Glomerular visceral epithelial cell (primary cell): ENCODE data around the gene TRAF3IP3.
"Not testable (repeated sequence)": the region's sequence is repeated elsewhere in the genome, so short reads cannot be mapped to it uniquely, and the experiment has no call there.

Source experiments
- DNase-seq: peaks from one replicate; pipeline ENCODE4 v3.0.0-alpha.2; 2016; ENCODE audit errors: extremely low spot score

Gene TRAF3IP3

DNA sequence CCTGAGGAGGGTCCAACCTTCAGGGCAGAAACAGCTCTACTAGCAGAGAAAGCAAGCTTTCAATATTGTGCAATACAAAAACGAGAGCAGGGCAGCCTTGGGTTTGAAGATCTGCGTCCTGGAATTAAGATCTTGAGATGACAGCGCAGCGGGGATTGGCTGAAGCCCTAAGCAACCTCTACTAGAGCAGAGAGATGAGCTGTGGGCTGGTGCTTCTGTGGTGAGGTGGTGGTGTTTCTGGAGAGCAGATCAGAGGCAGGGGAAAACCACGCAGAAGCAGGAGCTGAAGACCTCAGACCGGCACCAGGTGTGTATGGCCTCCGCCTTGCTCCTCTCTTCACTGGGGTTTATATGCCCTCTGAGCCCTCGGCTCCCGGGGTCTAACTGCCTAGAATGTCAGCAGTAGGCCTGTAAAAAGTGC, 12.5 kb downstream of the TRAF3IP3 start:
- DNase-seq, result no peak

DNA sequence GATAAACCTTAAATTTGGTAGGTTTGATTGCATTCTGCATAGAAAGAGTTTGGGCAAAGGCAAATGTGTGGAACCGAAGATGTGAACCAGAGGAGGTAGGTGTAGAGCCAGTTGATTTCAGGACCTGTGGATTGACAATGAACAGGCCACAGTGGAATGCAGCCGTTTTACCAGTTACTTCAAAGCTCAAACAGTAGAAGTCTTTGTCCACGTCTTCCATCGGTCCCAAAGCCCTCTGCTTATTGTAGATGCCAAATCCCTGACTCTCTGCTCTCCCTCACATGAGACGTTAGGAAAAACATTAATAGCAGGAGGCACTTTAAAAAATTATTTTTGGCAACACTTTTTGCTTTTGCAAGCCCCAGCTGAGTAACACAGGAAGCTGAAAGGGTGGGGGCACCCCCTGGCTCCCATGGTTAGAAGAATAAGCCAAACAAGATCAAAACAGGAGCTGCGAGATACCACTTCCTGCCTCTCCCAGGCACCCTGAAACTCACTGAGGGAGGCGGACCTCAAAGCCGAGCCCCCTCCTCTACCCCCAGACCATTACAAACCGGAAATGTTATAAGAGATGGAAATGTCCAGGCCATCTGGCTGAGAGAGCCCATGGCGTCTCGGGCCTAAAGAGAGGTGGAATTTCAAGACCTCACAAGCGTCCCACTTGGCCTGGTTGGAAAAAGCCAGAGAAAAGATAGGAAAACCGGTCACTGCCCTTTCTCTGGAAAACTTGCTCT, 13.5 kb downstream of the TRAF3IP3 start:
- DNase-seq, result peak; percentile 51

- no peak for DNase-seq
Observed at GRCh38 chr1:209769971-209770370, 14.1 kb downstream of the TRAF3IP3 start.

DNA sequence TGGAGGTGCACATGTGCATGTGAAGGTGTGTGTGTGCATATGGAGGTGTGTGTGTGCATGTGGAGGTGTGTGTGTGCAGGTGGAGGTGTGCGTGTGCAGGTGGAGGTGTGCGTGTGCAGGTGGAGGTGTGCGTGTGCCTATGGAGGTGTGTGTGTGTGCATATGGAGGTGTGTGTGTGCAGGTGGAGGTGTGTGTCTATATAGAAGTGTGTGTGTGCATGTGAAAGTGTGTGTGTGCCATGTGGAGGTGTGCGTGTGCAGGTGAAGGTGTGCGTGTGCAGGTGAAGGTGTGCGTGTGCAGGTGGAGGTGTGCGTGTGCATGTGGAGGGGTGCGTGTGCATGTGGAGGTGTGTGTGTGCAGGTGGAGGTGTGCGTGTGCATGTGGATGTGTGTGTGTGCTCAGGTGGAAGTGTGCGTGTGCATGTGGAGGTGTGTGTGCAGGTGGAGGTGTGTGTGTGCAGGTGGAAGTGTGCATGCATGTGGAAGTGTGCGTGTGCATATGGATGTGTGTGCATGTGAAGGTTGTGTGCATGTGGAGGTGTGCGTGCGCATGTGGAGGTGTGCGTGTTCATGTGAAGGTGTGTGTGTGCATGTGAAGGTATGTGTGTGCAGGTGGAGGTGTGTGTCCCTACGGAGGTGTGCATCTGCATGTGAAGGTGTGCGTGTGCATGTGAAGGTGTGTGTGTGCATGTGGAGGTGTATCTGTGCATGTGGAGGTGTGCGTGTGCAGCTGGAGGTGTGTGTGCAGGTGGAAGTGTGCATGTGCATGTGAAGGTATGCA, 15.0 kb downstream of the TRAF3IP3 start:
- no peak for DNase-seq

GRCh38 chr1:209772126-209772525, 16.3 kb downstream of the TRAF3IP3 start:
- DNase-seq, result no peak

DNA sequence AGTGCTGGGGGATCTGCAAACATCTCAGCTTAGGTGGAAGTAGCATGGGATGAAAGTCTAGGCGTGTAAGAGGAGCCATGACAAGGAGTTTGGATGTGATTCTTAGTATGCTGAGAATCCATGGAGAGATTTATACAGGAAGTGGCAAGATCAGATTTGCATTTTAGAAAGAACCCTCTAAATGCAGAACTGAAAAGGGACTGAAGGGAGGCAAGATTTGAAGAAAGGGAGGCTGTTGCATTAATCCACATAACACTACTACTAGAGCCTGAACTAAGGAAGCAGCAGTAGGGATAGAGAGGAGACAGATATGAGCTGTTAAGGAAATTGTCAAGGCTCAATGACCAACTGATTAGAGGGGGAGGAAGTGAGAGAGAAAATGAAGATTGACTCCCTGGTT, 18.7 kb downstream of the TRAF3IP3 start:
- no peak for DNase-seq

DNA sequence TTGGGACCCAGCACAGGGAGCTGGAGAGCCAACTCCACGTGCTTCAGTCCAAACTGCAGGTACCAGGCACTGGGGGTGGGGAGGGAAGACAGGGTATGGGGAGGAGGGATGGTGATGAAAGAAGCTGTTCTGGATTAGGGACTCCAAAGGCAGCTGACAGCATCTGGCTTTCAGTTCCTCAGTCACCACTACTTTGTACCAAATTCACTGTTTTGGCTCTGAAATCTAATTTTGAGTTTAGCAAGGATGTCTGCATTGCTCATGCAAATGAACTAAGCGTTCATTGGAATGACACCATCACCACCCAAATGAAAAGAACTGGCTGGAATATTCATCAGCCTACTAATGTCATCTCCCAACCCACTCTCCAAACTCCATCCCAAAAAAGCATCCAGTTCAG, 19.8 kb downstream of the TRAF3IP3 start:
- DNase-seq, result no peak

DNA sequence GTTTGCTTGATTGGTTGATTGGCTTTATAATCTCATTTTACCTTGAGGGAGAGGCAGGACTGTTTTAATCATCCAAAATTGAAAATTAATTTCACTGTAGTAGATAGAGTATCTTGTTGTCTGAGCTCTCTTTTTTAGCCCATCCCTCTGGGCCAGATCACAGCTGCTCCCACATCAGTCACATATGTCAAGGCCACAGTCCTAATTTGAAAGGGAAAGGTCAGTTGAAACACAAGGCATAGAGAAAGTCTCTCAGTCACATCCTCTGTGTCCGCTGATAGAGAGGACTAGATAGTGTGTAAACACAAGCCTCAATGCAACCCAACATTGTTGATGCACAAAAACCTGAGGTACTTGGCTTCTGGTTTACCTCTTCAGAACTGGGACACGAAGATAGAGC, 21.7 kb downstream of the TRAF3IP3 start:
- no peak for DNase-seq

DNA sequence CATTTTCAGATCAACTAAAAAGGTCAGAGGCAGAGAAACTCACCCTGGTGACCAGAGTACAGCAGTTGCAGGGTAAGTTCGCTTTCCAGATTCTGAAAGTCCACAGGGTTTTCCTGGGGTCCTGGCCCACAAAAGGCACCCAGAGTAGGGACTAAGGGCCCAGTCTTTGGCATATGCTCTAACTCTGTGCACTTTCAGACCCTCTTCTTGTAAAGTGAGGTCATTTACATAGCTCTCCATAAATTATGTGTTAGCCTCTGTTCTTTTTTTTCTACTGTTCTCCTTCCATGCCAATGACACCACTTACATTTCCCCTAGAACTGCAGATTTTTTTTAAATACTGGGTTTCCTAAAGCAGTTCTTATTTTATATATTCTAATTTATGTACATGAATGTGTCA, 22.2 kb downstream of the TRAF3IP3 start:
- no peak for DNase-seq

- DNase-seq, result no peak
Observed at GRCh38 chr1:209780268-209780667, 24.4 kb downstream of the TRAF3IP3 start.

GRCh38 chr1:209783386-209783785, 27.5 kb downstream of the TRAF3IP3 start:
- no peak for DNase-seq

GRCh38 chr1:209784265-209785169, 28.7 kb downstream of the TRAF3IP3 start, which contains the start of gene C1orf74:
C1orf74 (minus strand) TSS chr1:209784559; CDS start chr1:209783634, 925 bp downstream.
- DNase-seq, result peak; percentile 99

DNA sequence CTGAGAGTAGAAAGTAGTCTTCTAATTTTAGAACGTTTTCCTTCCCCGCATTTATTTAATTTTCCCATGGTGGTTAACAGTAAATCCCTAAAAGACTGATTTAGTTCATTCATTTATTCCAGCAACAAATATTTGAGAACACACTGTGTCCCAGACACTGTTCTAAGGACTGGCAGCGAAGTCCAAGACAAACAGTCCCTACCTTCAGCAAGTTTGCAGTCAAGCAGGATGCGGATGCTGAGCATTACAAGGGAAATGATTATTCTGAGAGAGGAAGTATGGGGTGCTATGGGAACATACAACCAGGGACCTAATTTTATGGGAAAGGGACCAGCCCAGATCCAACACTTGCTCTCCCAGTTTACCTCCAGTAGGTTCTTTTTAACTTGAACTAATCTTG, 29.7 kb downstream of the TRAF3IP3 start:
- DNase-seq, result no peak

GRCh38 chr1:209786146-209786545, 30.3 kb downstream of the TRAF3IP3 start:
- DNase-seq, result no peak

DNA sequence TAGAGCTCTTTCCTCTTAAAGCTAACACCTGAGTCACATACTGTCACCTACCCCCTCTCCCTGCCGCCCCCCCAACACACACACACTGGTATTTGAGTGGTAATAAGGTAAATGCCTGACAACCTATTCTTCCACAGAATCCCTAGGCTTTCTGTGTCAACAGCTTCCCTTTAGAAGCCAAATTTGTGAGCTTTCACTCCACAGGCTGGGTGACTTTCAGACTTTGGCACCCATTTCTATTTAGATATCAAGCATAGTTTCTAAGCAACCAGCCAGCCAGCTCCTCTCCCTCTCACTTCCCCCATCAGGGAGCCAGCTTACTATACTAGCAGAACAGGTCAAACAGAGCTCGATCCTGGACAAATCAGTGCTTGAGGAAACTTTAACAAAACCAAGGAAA, 31.7 kb downstream of the TRAF3IP3 start:
- DNase-seq, result no peak

- no peak for DNase-seq
Observed at GRCh38 chr1:209789245-209789644, 33.4 kb downstream of the TRAF3IP3 start.

GRCh38 chr1:209790286-209791193, 34.7 kb downstream of the TRAF3IP3 start:
- DNase-seq, result no peak

DNA sequence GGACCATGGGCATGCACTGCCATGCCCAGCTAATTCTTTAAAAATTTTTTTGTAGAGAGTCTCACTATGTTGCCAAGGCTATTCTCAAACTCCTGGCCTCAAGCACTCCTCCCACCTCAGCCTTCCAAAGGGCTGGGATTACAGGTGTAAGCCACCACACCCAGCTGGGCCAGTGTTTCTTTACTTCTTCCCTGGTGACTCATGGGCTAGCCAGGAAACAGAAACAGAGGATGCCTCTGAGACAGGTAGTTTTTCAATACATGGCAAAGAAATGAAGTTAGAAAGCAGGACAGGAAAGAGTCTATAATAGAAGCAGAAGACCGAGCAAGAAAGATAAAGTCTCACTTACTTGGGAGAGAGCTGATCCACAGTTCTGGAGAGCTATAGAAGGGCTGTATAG, 36.1 kb downstream of the TRAF3IP3 start:
- DNase-seq, result no peak

DNA sequence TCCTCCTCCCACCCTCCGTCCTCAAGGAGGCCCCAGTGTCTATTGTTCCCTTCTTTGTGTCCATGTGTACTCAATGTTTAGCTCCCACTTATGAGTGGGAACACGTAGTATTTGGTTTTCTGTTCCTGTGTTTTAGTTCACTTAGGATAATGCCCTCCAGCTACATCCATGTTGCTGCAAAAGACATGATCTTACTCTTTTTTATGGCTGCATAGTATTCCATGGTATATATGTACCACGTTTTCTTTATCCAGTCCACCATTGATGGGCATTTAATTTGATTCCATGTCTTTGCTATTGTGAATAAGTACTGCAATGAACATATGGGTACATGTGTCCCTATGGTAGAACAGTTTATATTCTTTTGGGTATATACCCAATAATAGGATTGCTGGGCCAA, 37.9 kb downstream of the TRAF3IP3 start:
- not testable (repeated sequence) for DNase-seq

DNA sequence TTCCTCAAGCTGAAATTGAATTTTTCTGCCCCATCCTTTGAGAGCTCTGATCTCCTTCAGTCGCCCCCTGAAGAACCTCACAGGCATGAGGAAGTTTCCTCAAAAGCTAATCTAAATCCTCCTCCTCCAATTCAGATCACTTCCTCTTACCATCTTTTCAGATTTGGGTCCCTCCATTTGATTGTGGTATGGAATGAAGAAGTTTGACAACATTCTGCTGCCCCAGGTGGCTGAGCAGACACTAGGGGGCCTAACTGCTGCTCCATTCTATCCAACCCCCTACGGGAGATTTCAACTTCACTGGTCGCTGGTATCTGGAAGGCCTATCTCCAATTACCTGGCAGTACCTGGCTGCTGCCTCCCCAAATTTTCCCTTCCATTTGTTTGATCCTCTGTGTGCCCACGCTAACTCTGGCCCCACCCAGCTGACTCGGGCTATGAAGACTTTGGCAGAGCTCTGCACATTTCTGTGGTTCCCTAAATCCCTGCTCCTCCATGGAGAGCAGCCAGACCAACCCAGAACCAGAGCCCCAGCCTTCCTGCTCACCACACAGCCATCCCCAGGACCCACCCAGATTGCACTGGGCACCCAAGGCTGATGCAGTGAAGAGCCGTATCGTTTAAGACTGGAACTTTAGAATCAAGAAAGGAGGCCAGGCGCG, 42.3 kb downstream of the TRAF3IP3 start:
- no peak for DNase-seq
